Caco-2 (cell line): ENCODE measurements around the gene PITX1. TPM values are rescaled to one million over a fixed set of nuclear protein-coding genes. Genes with fewer than 3 reads are reported as not detected.

Experiments
- BruUV-seq: library from RNA; stranded (reverse); fragments of 400-500 nt; replicated peaks from 2 replicates; lab custom pipeline; 2021; lab: Mats Ljungman, UMichigan
- CTCF ChIA-PET: fragments of 300-600 bp; sonication (Branson Sonifier 250); formaldehyde crosslinking; loops from one replicate; lab custom pipeline; 2022; ENCODE audit warnings: antibody characterized with exemption; lab: Charles Lee
- POLR2A ChIA-PET: fragments of 300-600 bp; sonication (Branson Sonifier 250); formaldehyde crosslinking; loops from one replicate; lab custom pipeline; 2022; ENCODE audit warnings: antibody characterized with exemption; lab: Charles Lee
- DNase-seq, 2 experiments: peaks; one replicate each; pipeline versions ENCODE4 v3.0.0 to v3.0.0-alpha.2; 2020 to 2022
- H3K27me3 ChIP-seq: replicated peaks from 2 replicates; pipeline ENCODE4 v1.6.0; 2011; ENCODE audit warnings: low read length; ENCODE audit not compliant: control insufficient read depth, insufficient read depth
- H3K36me3 ChIP-seq: 2 replicates; pipeline ENCODE4 v1.5.1; 2011; ENCODE audit warnings: low read length; ENCODE audit not compliant: control insufficient read depth, insufficient read depth
- H3K4me1 ChIP-seq: fragments of 250-450 bp; sonication (Bioruptor Pico); 2 replicates; pipeline ENCODE4 v1.5.1; 2020; ENCODE audit warnings: mild to moderate bottlenecking
- H3K4me3 ChIP-seq: 2 replicates; pipeline ENCODE4 v1.5.1; 2011; ENCODE audit warnings: low read depth, mild to moderate bottlenecking, control low read depth, low read length
- H3K9me3 ChIP-seq: fragments of 250-450 bp; sonication (Bioruptor Pico); 2 replicates; pipeline ENCODE4 v1.5.1; 2020; ENCODE audit warnings: mild to moderate bottlenecking, moderate library complexity
- H3K27ac Mint-ChIP-seq: one replicate; pipeline ENCODE4 v1.8.0; 2022; ENCODE audit warnings: mixed read lengths; ENCODE audit not compliant: unreplicated experiment
- H3K27me3 Mint-ChIP-seq: one replicate; pipeline ENCODE4 v1.8.0; 2022; ENCODE audit warnings: mixed read lengths; ENCODE audit not compliant: insufficient read depth, unreplicated experiment
- H3K36me3 Mint-ChIP-seq: one replicate; pipeline ENCODE4 v1.8.0; 2022; ENCODE audit warnings: mild to moderate bottlenecking, mixed read lengths; ENCODE audit not compliant: insufficient read depth, unreplicated experiment
- H3K4me1 Mint-ChIP-seq: one replicate; pipeline ENCODE4 v1.8.0; 2022; ENCODE audit warnings: low read depth, mixed read lengths; ENCODE audit not compliant: unreplicated experiment
- H3K4me3 Mint-ChIP-seq: one replicate; pipeline ENCODE4 v1.8.0; 2022; ENCODE audit warnings: mild to moderate bottlenecking, moderate library complexity, mixed read lengths; ENCODE audit not compliant: unreplicated experiment
- H3K9me3 Mint-ChIP-seq: one replicate; pipeline ENCODE4 v1.8.0; 2022; ENCODE audit warnings: mixed read lengths; ENCODE audit not compliant: unreplicated experiment
- CTCF ChIP-seq, 2 experiments: fragments of 200-600 bp in 1 of 2; IDR thresholded peaks; 1 replicate in 1 of 2; 2 replicates in 1 of 2; pipeline versions ENCODE4 v1.5.1 to v1.8.0; 2011 to 2022; ENCODE audit warnings: antibody characterized with exemption in 1 of 2, control low read depth in 1 of 2, inconsistent platforms in 1 of 2, low read depth in 1 of 2, low read length in 1 of 2, mild to moderate bottlenecking in 1 of 2, moderate library complexity in 1 of 2; ENCODE audit not compliant: insufficient read depth in 1 of 2, severe bottlenecking in 1 of 2, unreplicated experiment in 1 of 2
- intact Hi-C: fragments of 100-400 bp; cut with micrococcal nuclease; formaldehyde crosslinking; loops from one replicate; pipeline ENCODE4 v1.10.0; 2022; ENCODE audit not compliant: unreplicated experiment
- total RNA-seq: library from RNA; stranded (reverse); gene quantifications from 2 replicates; pipeline ENCODE4 v1.2.3, GENCODE V29; 2022

PITX1 gene
- total RNA-seq, 1 experiment from 2014 or later: 117 TPM

GRCh38 chr5:135007749-135008363, 26.2 kb downstream of the PITX1 start:
- no TSS peak for BruUV-seq
- peaks cover 9% of the 10 kb centered on the region for H3K9me3 Mint-ChIP-seq
- CTCF ChIA-PET: no interaction called here

GRCh38 chr5:135007305-135007704, 26.7 kb downstream of the PITX1 start:
- Mint-ChIP-seq H3K36me3 (peaks cover 16% of the 10 kb centered on the region), H3K4me3 (no peak overlapping the region), H3K4me1 (peaks cover 14% of the 10 kb centered on the region), H3K27ac (no peak overlapping the region), H3K9me3 (peaks cover 14% of the 10 kb centered on the region), H3K27me3 (no peaks in the 10 kb centered on the region)
- ChIA-PET POLR2A (no interaction called here), CTCF (no interaction called here)
- BruUV-seq: no TSS peak
- no peaks in the 10 kb centered on the region for H3K27me3 ChIP-seq
- H3K4me3 ChIP-seq: no peak overlapping the region
- no peaks in the 10 kb centered on the region; the same call in 1 of the 2 replicates for H3K36me3 ChIP-seq
- TF ChIP-seq CTCF (IDR thresholded peaks at IDR 0.05; ENCODE audit: insufficient read depth in 1 of 2, low read depth in 1 of 2, low read length in 1 of 2, severe bottlenecking in 1 of 2, unreplicated experiment in 1 of 2): no peak
- no peaks in the 10 kb centered on the region for H3K9me3 ChIP-seq
- peaks cover 4% of the 10 kb centered on the region; the same call in 1 of the 2 replicates for H3K4me1 ChIP-seq
- intact Hi-C loops: no loop called here
- DNase-seq: no peak

More at GRCh38 chr5:135007749-135008363, 26.2 kb downstream of the PITX1 start:
- H3K27me3 Mint-ChIP-seq: no peaks in the 10 kb centered on the region
- no peaks in the 10 kb centered on the region; the same call in 1 of the 2 replicates for H3K36me3 ChIP-seq
- DNase-seq: no peak
- H3K9me3 ChIP-seq: no peaks in the 10 kb centered on the region
- peaks cover 16% of the 10 kb centered on the region for H3K36me3 Mint-ChIP-seq
- no peak overlapping the region for H3K4me3 Mint-ChIP-seq
- H3K27ac Mint-ChIP-seq: no peak overlapping the region
- POLR2A ChIA-PET: no interaction called here
- H3K4me3 ChIP-seq: no peak overlapping the region
- TF ChIP-seq CTCF (IDR thresholded peaks at IDR 0.05; ENCODE audit: insufficient read depth in 1 of 2, low read depth in 1 of 2, low read length in 1 of 2, severe bottlenecking in 1 of 2, unreplicated experiment in 1 of 2): no peak
- H3K27me3 ChIP-seq: no peaks in the 10 kb centered on the region
- H3K4me1 ChIP-seq: peaks cover 4% of the 10 kb centered on the region; the same call in 1 of the 2 replicates
- peaks cover 14% of the 10 kb centered on the region for H3K4me1 Mint-ChIP-seq
- intact Hi-C loops: no loop called here

- POLR2A ChIA-PET: no interaction called here
- peaks cover 16% of the 10 kb centered on the region for H3K36me3 Mint-ChIP-seq
- H3K9me3 Mint-ChIP-seq: peaks cover 16% of the 10 kb centered on the region
- H3K9me3 ChIP-seq: no peaks in the 10 kb centered on the region
- H3K27me3 Mint-ChIP-seq: no peaks in the 10 kb centered on the region
- H3K36me3 ChIP-seq: no peaks in the 10 kb centered on the region; the same call in 1 of the 2 replicates
- H3K4me1 ChIP-seq: no peaks in the 10 kb centered on the region
- no peak overlapping the region for H3K27ac Mint-ChIP-seq
- no peak overlapping the region for H3K4me3 Mint-ChIP-seq
- no peaks in the 10 kb centered on the region for H3K27me3 ChIP-seq
- intact Hi-C loops: no loop called here
- no peak for DNase-seq
- peaks cover 6% of the 10 kb centered on the region for H3K4me1 Mint-ChIP-seq
- no peak for TF ChIP-seq CTCF (IDR thresholded peaks at IDR 0.05; ENCODE audit: insufficient read depth in 1 of 2, low read depth in 1 of 2, low read length in 1 of 2, severe bottlenecking in 1 of 2, unreplicated experiment in 1 of 2)
- CTCF ChIA-PET: no interaction called here
- BruUV-seq: no TSS peak
- no peak overlapping the region for H3K4me3 ChIP-seq
Observed at GRCh38 chr5:135005076-135005475, 29.0 kb downstream of the PITX1 start.
